Brain pericyte (primary cell): ENCODE results near the gene ENHO.
"Not testable (repeated sequence)": the region's sequence is repeated elsewhere in the genome, so short reads cannot be mapped to it uniquely, and the experiment has no call there.

Experiments used
- DNase-seq: peaks from one replicate; pipeline ENCODE4 v3.0.0-alpha.2; 2012; ENCODE audit warnings: low read depth, low spot score

The ENHO gene

DNA sequence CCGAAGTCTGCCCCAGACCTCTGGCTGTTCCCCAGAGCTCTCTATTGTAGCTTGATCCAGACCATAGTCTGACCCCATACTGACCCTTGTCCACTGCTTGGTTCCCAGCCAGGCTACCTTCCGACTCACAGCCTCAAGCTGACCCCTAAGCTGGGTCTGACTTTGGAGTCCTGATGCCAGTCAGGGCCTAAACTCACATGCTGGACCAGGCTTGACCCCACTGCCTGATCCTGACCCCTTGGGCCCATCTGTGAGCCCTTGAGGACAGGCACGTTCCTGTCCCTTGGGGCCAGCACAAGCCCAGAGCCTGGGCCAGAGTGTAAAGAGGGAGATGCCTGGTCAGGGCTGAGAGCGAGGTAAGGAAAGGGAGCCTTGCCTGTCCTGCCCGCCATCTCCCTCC is 32.7 kb upstream of the ENHO start:
- DNase-seq = no peak

DNA sequence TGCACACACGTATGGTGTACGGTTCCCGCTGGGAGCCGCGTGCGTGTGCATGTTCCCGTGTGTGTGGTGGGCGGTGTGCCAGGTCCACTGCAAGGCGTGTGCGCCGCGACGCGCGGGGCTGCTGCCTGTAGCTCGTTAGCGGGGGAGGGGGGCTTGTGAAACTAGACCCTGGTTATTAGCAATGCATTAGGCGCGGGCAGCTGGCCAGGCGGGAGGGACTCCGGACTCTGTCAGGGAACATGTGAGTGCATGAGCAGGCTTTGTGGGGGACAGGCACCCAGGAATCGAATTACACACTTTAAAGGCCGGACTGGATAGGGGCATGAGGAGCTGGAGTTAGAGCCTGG is 32.2 kb upstream of the ENHO start:
- no peak for DNase-seq

DNA sequence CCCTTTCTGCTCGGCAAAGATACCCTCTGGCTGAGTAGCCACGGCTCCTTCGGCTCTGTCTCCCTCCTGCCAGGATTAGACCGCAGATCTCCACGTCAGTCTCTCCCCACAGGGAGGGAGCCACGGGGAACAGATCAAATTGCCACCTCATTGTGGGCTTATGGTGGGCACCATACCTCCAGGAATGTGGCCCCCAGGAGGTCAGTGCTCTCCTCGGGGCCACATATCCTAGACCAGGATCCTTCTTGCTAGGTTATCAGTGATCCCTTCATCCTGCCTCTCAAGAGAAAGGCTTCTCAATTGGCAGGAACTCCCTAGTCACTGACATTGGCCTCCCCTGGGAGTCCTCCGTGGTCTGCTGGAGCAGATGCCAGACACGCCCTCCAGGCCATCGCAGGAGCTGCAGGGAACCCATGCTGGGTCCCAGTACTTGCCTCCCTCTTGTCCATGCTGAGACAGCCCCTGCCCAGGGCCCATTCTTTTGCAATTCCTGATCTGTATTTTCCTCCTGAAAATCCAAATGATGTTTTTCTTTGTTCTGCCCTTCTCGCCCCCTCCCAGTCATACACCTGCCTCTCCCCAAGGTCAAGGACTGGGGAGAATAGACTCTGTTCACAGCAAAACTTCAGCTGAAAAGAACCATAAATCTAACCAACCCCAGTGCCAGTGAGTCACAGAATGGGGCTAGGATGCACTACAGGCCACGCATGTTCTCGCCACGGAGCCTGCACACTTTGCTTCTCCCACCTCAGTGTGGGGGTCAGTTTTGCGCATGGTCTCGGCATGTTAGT is 31.6 kb upstream of the ENHO start:
- no peak for DNase-seq

DNA sequence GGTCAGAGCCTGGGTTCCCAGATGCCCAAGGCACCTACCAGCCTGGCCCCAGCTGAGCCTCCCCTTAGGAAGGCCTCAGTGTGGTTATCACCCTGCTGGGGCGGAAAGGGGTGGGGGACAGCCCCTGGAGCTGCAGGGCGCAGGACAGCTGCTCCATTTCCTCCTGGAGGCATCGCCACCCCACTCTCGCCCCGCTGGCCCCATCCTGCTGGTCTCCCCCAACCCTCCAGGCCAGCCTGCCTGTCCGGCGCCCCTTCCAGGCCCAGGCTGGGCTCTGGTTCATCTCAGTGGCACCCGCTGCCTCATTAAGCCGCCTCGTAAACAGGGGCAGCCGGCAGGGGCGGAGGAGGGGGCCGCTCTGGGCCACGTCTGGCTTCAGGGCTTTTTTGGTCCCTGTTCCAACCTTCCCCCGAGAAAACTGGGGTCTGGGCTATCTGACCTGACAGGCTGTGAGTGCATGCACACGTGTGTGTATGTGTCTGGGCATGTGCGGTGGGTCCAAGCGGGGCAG is 30.8 kb upstream of the ENHO start:
- no peak for DNase-seq

DNA sequence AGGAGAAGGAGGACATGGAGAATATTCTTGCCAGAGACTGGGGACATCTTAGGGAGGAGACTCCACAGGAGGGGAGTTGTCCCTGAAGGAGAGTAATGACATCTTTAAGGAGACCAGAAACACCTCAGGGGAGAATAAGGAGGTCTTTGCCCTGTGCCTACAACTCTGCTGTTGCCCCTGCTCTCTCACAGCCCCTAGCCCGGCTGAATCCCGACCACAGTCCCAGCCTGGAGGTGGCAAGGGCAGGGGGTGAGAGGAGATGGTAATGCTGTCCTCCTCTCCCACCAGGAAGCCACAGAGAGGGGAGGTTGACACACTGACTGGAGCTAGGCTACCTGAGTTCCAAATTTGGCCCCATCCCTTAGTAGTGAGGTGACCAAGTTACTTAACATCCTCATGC is 30.2 kb upstream of the ENHO start:
- DNase-seq = no peak

DNA sequence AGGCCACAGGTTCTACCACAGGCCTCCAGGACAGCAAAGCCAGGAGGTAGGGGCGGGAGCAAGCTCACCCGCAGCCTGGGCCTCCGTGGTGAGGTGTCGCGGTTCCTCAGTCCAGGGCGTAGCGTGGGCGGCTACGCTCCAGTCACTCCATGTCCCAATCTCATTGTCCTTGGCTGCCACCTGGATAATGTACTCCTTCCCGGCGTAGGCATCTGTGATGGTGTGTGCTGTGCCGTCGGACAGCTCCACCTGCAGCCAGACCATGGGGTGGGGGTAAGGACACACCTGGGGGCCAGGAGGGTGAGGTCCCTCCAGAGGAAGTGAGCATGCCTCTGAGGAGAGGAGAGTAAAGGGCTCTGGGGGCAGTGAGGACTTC is 29.8 kb upstream of the ENHO start:
- DNase-seq = no peak

DNA sequence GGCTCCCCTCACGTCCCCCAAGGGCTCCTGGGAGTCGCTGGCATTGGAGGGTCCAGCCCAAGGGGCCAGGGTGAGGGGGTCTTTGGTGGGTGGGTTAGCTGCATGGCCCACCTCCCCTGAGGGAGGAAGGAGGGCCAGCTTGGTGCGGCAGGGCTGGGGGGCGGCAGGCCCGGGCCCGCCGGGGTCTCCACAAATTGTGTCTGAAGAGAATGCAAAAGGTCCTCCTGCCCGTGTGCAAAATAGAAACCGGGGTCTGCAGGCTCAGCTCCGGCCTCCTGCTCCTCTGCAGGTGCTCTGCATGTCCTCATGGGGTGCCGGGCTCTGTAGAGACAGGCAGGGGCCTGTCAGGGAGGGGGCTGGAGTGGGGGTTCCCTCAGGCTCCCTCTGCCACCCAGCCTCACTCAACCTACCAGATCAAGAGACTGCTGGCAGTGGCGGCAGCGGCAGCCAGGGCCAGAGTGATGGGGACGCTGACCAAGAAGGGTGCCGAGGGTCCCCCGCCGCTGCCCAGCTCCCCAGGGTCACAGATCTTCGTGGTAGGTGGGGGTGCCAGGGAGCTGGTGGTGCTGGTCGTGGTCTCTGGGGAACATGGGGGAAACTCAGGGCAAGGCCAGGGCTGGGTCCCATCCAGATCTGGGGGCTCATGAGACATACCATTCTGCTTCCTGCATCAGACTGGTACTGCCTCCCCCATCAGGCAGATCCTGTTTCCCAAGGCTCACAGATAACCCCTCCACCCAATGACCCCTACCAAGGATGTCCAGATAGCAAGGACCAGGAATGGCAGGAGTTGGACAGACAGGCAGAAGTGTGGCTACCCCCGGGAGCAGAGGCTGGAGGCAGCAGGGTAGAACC is 29.2 kb upstream of the ENHO start:
- no peak for DNase-seq

DNA sequence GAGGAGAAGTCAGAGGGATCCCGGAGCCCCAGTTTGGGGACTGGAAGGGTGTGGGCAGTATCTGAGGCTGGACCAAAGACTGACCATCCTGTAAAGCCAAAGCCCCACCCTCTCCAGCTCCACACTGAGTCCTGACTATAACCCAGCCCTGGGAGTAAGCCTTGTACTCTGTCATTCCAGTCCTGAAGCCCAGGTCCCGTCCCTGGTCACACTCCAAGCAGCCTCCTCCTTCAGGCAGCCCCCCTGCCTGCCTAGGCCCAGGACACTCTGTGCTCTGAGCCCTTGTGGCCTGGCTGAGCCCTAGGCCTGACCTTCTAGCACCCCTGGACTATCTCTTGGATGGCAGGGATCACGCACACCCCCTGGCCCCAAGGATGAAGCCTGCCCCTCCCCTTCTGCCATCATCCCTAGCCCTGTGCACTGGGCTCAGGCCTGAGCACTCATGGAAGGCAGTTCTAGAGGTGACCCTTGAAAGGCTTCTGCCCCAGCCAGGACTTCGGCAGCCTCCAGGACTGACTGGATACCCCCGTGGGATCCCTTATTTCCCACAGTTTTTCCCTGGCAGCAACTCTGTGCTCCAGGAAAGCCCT is 28.0 kb upstream of the ENHO start:
- no peak for DNase-seq

DNA sequence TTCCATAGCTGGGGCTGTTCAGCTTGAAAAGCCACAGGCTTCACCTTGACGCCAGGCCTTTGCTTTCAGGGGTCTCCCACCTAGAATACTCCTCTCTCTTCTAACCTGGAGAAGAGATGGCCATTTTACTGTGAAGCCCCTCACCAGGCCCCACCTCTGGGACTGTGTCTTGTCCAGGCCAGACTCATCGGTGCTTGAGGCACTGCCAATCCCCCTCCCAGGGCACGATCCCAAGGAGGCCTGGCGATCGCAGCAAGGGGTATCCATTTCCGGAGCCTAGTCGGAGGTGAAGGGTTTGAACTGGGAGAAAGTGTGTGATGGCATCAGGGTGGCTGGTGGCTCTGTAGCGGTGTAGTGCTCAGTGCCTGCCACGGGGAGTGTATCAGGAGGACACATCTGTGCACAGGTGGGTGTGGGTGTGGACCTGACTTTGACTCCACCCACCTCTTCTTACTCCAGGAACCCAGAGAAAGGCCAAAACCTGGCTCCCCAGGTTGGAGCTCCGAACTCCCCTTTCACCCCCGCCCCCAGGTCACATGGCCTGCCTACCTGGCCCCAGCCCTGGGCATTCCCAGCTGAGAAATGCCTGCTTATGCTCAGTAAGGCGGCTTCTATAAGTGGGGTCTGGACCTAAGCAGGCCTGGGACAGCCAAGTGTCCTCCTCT is 27.4 kb upstream of the ENHO start:
- no peak for DNase-seq

DNA sequence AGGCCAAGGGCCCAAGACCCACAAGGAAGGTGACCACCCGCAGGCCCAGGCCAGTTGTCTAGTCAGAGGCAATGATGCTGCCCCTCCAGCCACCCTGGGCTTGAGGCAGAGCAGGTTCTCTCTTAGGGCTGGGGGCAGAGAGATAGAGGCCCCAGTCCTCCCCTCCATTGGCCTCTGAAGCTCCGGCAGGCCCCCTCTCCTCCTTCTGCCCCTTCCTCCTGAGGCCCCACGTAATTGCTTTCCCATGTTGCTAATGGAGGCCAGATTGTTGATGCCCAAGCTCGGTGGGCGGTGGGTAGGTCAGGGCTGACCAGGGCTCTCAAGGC is 26.6 kb upstream of the ENHO start:
- DNase-seq = no peak

DNA sequence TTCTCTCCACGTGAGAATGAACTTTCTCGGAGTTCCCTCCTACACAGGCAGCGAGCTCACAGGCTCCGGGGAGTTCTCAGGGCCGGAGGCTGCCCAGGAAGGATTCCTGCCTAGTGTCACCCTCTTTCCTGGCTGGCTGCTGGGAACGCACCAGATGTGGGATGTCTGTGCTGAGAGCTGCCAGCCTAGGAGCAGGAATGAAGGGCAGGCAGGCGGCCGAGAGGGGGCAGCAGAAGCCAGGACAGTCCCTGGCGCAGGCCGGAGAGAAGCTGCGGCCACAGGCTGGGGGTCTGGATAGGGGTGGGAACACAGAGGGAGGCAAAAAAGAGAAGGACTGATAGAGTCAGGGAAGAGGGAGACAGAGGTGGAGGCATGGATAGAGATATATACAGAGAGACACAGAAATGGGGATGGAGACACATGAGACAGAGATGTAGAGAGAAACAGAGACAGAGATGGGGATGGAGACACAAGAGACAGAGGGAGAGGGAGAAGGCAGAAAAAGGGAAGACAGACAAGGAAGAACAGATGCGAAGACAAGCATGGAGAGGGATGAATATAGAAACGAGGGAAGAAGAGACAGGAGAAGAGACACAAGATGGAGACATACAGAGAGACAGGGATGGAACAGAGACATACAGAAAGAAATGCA is 25.3 kb upstream of the ENHO start:
- DNase-seq = no peak

DNA sequence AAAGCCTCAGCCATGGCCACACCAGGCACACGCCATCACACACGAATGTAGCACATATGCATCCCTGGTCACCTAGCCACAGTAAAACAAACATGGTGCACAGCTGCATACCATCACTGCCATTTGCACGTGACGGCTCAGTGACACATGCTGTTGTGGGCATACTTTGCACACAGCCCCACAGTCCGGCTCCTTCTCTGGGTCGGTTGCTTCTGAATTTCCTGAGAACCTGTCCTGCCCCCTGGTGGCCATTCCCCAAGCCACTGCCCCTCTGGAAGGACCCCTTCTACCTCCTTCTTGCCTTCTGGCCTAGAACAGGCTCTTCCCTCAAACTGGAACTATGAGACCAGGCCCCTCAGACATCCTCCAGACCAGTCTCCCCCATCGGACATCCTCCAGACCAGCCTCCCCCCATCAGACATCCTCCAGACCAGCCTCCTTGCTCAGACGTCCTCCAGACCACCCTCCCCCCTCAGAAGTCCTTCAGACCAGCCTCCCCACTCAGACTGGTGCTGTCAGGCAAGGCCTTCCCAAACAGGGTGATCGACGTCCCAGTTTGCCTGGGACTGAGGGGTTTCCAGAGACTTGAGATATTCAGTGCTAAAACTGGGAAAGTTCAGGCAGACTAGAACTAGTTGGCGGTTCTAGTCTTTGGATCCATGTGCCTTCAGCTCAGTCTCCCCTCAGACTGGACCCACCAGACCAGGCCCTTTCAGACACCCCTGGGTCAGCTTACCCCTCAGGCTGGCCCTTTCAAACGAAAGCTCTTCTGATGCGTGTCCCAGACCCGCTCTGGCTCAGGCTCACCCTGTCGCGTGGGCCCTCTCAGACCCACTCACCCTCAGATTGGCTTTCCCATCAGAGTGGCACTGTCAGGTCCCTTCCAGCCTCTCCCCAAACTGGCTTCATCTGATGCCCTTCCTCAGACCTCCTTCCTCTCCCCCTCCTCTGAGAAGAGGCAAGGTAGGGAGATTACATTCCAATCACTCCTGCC is 24.3 kb upstream of the ENHO start:
- DNase-seq = no peak

DNA sequence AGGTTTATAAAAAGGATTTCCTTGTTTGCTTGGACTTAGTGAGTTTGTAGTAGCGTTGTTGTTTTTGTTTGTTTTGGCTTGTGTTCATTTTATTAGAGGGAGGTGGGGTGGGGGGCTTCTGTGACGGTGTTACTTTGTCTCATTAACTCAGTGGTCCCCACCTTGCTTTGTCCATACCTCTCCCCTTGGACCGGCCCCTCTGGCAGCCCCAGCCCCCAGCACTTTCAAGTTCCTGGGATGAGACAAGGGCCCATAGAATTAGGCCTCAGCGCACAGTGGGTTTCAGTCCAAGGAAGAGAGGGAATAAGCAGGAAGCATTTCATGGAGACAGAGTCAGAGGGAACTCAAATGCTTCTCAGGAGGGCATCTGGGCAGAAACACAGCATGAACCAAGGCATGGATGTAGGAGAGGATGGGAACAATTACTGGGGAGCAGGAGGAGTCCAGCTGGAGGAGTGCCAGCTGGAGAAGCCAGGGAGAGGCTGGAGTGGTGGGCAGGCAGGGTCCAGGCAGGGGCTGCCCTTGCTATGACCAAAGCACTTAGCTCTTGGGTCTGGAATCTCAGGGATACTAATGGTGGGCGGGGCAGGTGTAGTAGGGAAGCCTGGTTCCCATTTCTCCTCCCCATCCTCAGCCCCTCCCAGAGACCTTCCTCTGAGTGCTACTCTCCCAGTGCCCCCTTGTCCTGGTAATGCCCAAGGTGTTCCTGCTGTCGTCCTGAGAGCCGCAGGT is 23.5 kb upstream of the ENHO start:
- no peak for DNase-seq

DNA sequence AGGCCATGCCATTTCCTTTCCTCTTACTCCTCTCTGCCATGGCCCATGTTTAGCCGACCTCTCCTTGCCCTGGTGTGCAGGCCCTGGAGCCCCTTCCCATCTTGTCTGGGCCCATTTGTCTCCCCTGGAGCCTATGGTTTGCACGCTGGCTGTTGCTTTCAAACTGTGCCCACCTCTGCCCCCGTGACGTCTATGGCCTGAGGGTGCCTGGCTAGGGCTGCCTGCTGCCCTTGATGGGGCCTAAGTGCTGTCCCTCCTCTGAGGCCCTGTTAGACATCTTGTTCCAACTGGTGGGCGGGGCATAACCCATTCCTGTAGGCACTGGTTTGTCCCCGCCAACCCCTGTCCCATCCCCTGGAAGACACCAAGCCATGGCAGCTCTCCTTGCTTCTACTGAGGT is 22.7 kb upstream of the ENHO start:
- DNase-seq = no peak

DNA sequence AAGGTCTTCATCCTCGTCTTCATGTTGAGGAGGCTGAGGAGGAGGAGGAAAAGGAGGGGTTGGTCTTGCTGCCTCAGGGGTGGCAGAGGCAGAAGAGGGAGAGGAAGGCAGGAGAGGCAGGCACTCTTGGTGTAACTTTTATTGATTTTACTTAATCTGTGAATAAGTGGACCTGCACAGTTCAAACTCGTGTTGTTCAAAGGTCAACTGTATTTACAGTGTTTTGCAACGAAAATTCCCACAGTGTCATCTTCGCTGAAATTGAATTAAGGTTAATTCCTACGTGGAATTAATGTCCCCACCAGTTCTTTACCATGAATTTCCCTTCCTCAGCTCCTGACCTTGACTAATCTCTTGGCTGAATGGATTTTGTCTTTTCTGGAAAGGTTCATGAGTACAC is 21.2 kb upstream of the ENHO start:
- no peak for DNase-seq

DNA sequence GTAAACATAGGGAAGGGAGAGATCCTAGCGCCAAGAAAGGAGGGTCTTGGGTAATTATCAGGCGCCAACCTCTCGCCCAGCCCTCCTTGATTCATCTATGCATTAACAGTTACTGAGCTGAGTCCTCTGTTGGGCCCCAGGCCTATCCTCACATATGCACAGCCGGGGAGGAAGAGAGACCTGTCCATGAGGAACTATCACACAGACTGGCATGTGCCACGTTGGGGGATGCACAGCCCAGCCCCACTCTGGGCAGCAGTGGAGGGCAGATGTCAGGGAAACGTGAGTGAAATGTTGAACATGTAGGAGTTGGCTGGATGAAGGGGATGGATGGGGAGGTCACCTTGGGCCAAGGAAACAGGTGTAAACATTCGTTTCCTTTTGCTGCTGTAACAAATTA is 18.8 kb upstream of the ENHO start:
- no peak for DNase-seq

DNA sequence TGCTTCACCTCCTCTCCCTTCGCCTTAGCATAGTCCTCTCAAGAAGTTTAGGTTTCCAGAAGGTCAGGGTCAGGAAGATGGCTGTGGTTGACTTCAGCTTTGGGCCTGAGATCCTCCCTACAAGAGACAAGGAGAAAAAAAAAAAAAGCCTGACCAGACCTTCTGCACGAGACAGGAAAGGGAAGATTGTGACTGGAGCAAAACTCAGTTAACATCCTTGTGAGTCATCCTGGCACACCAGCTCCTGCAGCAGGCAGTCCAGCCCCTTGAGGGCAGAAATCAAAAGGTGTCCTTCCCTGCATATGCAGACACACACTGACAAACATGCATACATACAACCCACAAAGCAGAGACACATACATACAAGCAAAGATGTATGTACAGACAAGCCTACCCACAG is 18.0 kb upstream of the ENHO start:
- DNase-seq = no peak

DNA sequence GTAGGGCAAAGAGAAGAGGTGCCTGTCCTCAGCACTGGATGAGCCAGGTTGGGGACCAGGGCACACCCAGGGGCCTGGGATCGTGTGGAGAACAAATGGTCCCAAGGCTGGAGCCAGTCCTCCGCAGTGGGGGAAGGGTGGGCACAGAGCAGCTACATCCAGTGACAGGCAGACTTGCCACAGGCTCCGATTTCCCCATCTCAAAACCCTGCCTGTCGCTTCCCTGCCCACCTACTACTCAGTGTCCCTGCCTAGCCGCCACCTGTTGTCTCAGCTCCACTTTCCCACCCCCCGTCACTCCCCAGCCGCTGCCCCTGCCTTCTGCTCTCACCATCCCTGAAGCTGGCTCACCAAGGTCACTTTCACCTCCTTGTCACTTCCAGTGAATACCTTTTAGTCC is 13.9 kb upstream of the ENHO start:
- no peak for DNase-seq

DNA sequence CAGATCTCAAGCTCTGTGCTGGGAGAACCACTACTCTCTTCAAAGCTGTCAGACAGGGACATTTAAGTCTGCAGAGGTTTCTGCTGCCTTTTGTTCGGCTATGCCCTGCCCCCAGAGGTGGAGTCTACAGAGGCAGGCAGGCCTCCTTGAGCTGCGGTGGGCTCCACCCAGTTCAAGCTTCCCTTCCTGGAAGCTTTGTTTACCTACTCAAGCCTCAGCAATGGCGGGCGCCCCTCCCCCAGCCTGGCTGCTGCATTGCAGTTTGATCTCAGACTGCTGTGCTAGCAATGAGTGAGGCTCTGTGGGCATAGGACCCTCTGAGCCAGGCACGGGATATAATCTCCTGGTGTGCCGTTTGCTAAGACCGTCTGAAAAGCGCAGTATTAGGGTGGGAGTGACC is 9.3 kb upstream of the ENHO start:
- DNase-seq = not testable (repeated sequence)

DNA sequence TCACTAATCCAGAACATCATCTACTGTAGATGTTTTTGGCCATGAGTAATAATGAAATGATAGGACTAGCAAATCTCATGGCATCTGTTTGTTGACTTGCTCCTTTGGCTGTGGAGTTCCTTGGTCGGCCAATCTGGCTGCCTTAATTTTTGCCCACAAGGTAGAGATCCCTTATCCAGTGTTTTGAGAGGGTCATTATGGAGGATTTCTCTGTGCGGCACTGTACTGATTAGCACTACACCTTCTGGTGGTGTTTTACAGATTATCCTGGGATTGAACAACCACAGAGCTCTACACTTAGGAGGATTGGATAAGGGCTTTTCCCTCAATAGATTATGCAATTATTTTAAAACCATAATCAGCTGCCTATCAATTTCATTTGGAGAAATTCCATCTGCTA is 3.2 kb upstream of the ENHO start:
- DNase-seq = no peak
